Common myeloid progenitor, CD34-positive (primary cell): Measurements from ENCODE around the gene EPB41L4A.

Experiments used
- CTCF ChIA-PET: fragments of 350-600 bp; sonication (Branson Sonifier 250); formaldehyde crosslinking; loops from one replicate; lab custom pipeline; 2021; ENCODE audit warnings: antibody characterized with exemption; lab: Charles Lee
- POLR2A ChIA-PET: fragments of 350-600 bp; sonication (Branson Sonifier 250); formaldehyde crosslinking; loops from one replicate; lab custom pipeline; 2021; ENCODE audit warnings: antibody characterized with exemption; lab: Charles Lee
- DNase-seq, 3 donors: peaks; one replicate each; pipeline versions ENCODE4 v3.0.0 to v3.0.0-alpha.2; 2013
- H3K27ac ChIP-seq, 2 experiments: 1 replicate in 1 of 2; 2 replicates in 1 of 2; pipeline ENCODE4 v1.7.0; 2013; ENCODE audit warnings: inconsistent platforms in 2 of 2, low read length in 2 of 2, mild to moderate bottlenecking in 2 of 2, low read depth in 1 of 2, moderate library complexity in 1 of 2; ENCODE audit not compliant: severe bottlenecking in 2 of 2, insufficient read depth in 1 of 2, poor library complexity in 1 of 2
- H3K27me3 ChIP-seq, 5 experiments: replicated peaks in 2 of 5; 1 replicate in 3 of 5; 2 replicates in 2 of 5; pipeline versions ENCODE4 v1.6.1 to v1.7.0; 2013; ENCODE audit warnings: low read length in 4 of 5, mild to moderate bottlenecking in 2 of 5, moderate library complexity in 2 of 5, inconsistent platforms in 1 of 5; ENCODE audit not compliant: insufficient read depth in 5 of 5, control insufficient read depth in 4 of 5
- H3K36me3 ChIP-seq, 4 experiments: 1 replicate in 2 of 4; 2 replicates in 2 of 4; pipeline versions ENCODE4 v1.6.1 to v1.7.0; 2013; ENCODE audit warnings: low read length in 3 of 4, control low read depth in 1 of 4, mild to moderate bottlenecking in 1 of 4; ENCODE audit not compliant: control insufficient read depth in 4 of 4, insufficient read depth in 4 of 4
- H3K4me1 ChIP-seq, 4 experiments: 1 replicate in 3 of 4; 2 replicates in 1 of 4; pipeline versions ENCODE4 v1.6.1 to v1.7.1; 2013; ENCODE audit warnings: low read length in 3 of 4, mild to moderate bottlenecking in 3 of 4, control low read depth in 1 of 4, inconsistent platforms in 1 of 4, moderate library complexity in 1 of 4; ENCODE audit not compliant: control insufficient read depth in 4 of 4, insufficient read depth in 4 of 4; ENCODE audit errors: control extremely low read depth in 1 of 4
- H3K4me3 ChIP-seq, 7 experiments: 1 replicate in 4 of 7; 2 replicates in 3 of 7; pipeline versions ENCODE4 v1.5.1 to v1.7.0; 2013; ENCODE audit warnings: mild to moderate bottlenecking in 7 of 7, low read length in 6 of 7, moderate library complexity in 6 of 7, inconsistent platforms in 2 of 7, low read depth in 2 of 7, control low read depth in 1 of 7; ENCODE audit not compliant: insufficient read depth in 4 of 7, control insufficient read depth in 1 of 7; ENCODE audit errors: extremely low read depth in 1 of 7
- H3K9me3 ChIP-seq, 5 experiments: 1 replicate in 4 of 5; 2 replicates in 1 of 5; pipeline versions ENCODE4 v1.6.1 to v1.7.1; 2013; ENCODE audit warnings: low read length in 4 of 5, mild to moderate bottlenecking in 2 of 5, inconsistent platforms in 1 of 5, low read depth in 1 of 5, moderate library complexity in 1 of 5; ENCODE audit not compliant: control insufficient read depth in 4 of 5, insufficient read depth in 2 of 5; ENCODE audit errors: control extremely low read depth in 1 of 5
- WGBS: methylation state at CpG from one replicate; pipeline ENCODE4 v1.1.5; 2013; ENCODE audit not compliant: insufficient coverage; 5-methylcytosine and 5-hydroxymethylcytosine counted together

EPB41L4A gene

DNA sequence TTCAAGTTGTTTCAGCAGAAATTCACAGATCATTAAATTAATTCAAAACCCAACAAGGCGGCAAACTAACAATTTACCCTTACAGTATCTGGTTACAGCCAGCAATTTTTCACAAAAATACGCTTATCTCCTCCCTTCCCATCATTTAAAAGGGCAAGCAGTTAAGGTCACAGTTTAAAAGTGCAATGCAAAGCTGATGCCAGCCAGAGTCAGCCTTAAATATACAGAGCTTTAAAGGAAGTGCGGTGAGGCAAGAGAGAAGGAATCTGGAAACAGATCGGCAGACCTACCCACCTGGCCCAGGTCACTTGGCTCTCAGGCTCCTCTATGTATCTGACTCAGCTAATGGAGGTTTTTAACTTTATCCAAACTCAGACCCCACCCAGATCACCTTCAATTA is 31.0 kb downstream of the EPB41L4A start:
- Histone ChIP-seq H3K9me3 (peaks cover 0 to 1% (median 0%) of the 10 kb centered on the region in 5 experiments), H3K27ac (no peak overlapping the region), H3K36me3 (no peaks in the 10 kb centered on the region), H3K4me3 (no peak overlapping the region), H3K27me3 (peaks cover 0 to under 1% (median 0%) of the 10 kb centered on the region in 5 experiments), H3K4me1 (no peaks in the 10 kb centered on the region)
- DNase-seq = no peak
- CTCF ChIA-PET = no interaction called here
- POLR2A ChIA-PET = no interaction called here
- WGBS = 94% methylated on average over 3 of the region's 4 CpGs

- H3K27ac ChIP-seq = no peak overlapping the region
- H3K27me3 ChIP-seq = peaks cover 0 to 3% (median 0%) of the 10 kb centered on the region in 5 experiments
- ChIA-PET CTCF (no interaction called here), POLR2A (no interaction called here)
- no peaks in the 10 kb centered on the region for H3K36me3 ChIP-seq
- 90% methylated on average over 4 of the region's 5 CpGs for WGBS
- H3K4me3 ChIP-seq = no peak overlapping the region
- no peak for DNase-seq
- no peaks in the 10 kb centered on the region for H3K4me1 ChIP-seq
- no peaks in the 10 kb centered on the region for H3K9me3 ChIP-seq
Measured at GRCh38 chr5:112386766-112387165, 32.3 kb downstream of the EPB41L4A start.

GRCh38 chr5:112385969-112386368 is 33.1 kb downstream of the EPB41L4A start:
- H3K4me1 ChIP-seq = no peaks in the 10 kb centered on the region
- H3K36me3 ChIP-seq = no peaks in the 10 kb centered on the region
- no peaks in the 10 kb centered on the region for H3K9me3 ChIP-seq
- DNase-seq = no peak
- H3K27me3 ChIP-seq = peaks cover 0 to 3% (median 0%) of the 10 kb centered on the region in 5 experiments
- POLR2A ChIA-PET = no interaction called here
- no peak overlapping the region for H3K27ac ChIP-seq
- H3K4me3 ChIP-seq = no peak overlapping the region
- 100% methylated on average over 1 of the region's 1 CpG for WGBS
- CTCF ChIA-PET = no interaction called here

GRCh38 chr5:112385566-112385965 is 33.5 kb downstream of the EPB41L4A start:
- H3K4me3 ChIP-seq = no peak overlapping the region
- peaks cover 0 to 3% (median 0%) of the 10 kb centered on the region in 5 experiments for H3K27me3 ChIP-seq
- ChIA-PET POLR2A (no interaction called here), CTCF (no interaction called here)
- no peaks in the 10 kb centered on the region for H3K9me3 ChIP-seq
- WGBS = no CpG with 5 or more reads among the region's 3 CpGs
- DNase-seq = no peak
- H3K36me3 ChIP-seq = no peaks in the 10 kb centered on the region
- H3K4me1 ChIP-seq = no peaks in the 10 kb centered on the region
- no peak overlapping the region for H3K27ac ChIP-seq

DNA sequence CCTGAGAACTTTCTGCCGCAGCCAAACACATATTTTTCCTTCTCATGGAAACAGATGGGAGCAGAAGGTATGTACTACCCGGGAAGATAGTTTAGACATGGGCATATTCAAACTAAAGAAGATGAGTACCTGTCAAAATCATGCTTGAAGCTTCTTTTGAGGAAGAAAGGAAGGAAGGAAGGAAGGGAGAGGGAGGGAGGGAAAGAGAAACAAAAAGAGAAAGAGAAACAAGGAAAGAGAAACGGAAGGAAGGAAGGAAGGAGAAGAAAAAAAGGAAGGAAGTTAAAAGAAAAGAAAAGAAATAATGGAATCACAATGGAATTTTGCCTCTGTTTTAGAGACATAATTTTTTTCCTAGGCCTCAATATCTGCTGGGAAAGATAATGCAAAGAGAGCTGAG is 34.6 kb downstream of the EPB41L4A start:
- WGBS = 95% methylated on average over 2 of the region's 3 CpGs
- Histone ChIP-seq H3K27me3 (peaks cover 0 to 4% (median 0%) of the 10 kb centered on the region in 5 experiments), H3K9me3 (no peaks in the 10 kb centered on the region), H3K27ac (no peak overlapping the region), H3K36me3 (no peaks in the 10 kb centered on the region), H3K4me3 (no peak overlapping the region), H3K4me1 (no peaks in the 10 kb centered on the region)
- no peak for DNase-seq
- ChIA-PET CTCF (interaction anchor here (0.7 kb wide), 1 partner anchor 265 kb away, joined by 3 read pairs; no protein-coding TSS in a partner anchor), POLR2A (no interaction called here)

DNA sequence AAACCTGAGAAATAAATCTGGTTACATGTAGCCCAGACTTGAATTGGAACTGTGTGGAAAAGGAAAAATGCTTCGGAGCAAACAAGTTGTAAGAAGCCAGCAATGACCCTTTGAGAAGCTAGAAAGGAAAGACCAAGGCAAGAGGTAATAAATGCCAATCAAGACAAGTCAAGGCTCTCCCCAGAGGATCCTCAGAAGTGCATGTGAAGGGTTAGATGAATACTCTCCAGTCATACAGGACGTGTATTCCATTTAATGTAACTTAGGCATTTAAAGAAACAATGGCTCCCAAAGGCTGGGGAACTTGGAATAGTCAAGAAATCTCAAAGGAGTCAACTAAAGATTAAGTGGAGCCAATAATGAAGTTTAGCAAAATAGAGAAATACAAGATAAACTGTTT is 36.2 kb downstream of the EPB41L4A start:
- H3K36me3 ChIP-seq = no peaks in the 10 kb centered on the region
- H3K27me3 ChIP-seq = peaks cover 0 to 6% (median 0%) of the 10 kb centered on the region in 5 experiments
- H3K4me1 ChIP-seq = no peaks in the 10 kb centered on the region
- no peak for DNase-seq
- no peaks in the 10 kb centered on the region for H3K9me3 ChIP-seq
- WGBS = 82% methylated on average over 1 of the region's 2 CpGs
- ChIA-PET CTCF (no interaction called here), POLR2A (no interaction called here)
- H3K27ac ChIP-seq = no peak overlapping the region
- no peak overlapping the region for H3K4me3 ChIP-seq

GRCh38 chr5:112381521-112381920 is 37.6 kb downstream of the EPB41L4A start:
- POLR2A ChIA-PET = no interaction called here
- Histone ChIP-seq H3K4me1 (no peaks in the 10 kb centered on the region), H3K9me3 (no peaks in the 10 kb centered on the region), H3K36me3 (no peaks in the 10 kb centered on the region), H3K4me3 (no peak overlapping the region), H3K27ac (no peak overlapping the region), H3K27me3 (peaks cover 0 to 6% (median 0%) of the 10 kb centered on the region in 5 experiments)
- CTCF ChIA-PET = no interaction called here
- no peak for DNase-seq
- 100% methylated on average over 2 of the region's 3 CpGs for WGBS
